G401 (cell line): Measurements from ENCODE around the gene HOXA1. TPM values are rescaled to one million over a fixed set of nuclear protein-coding genes. Genes with fewer than 3 reads are reported as not detected.

ENCODE experiments used
- DNase-seq: peaks from one replicate; pipeline ENCODE4 v3.0.0-alpha.2; 2015; ENCODE audit warnings: low spot score
- in situ Hi-C: cut with HindIII; loops from 2 replicates; pipeline ENCODE4 v1.10.0; 2016; ENCODE audit warnings: low sequenced_read_pairs, mixed read lengths
- total RNA-seq: library from RNA; depleted of rRNA; stranded (reverse); fragments of >200 nt; shearing (Covaris generic); gene quantifications from 2 replicates; pipeline ENCODE4 v1.2.3, GENCODE V29; 2014; rRNA removed

Gene HOXA1
- total RNA-seq = 11.8 and 15.5 TPM in 2 replicates

- in situ Hi-C loops = no loop called here
- peak; percentile 44 for DNase-seq
Measured at GRCh38 chr7:27095897-27096767, at the start of gene HOXA1. Gene HOXA1 (minus strand): TSS chr7:27096000. CDS start chr7:27095912, 88 bp downstream.

GRCh38 chr7:27145165-27145913 lies 49.5 kb upstream of the HOXA1 start:
- in situ Hi-C loops = no loop called here
- no peak for DNase-seq

DNA sequence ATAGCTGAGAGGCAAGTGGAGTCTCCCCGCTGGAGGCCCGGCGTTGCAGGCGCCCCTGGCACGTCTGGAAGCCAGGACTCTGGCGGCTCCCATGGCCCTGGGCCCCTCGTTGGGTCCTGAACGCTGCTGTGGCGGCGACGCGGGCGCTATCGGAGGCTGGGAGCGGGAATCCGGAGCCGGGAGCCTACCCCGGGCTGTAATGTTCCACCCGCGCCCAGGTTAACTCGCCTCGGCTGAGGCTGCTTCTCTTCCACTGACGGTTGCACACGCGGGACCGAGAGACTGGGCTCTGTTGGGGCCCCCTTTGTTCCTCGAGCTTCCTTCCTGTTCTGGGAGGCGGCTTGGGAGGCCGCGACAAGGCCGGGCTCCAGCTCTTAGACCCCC lies 49.0 kb upstream of the HOXA1 start:
- in situ Hi-C loops = no loop called here
- DNase-seq = no peak

GRCh38 chr7:27143950-27144780 lies 48.4 kb upstream of the HOXA1 start:
- DNase-seq = no peak
- in situ Hi-C loops = no loop called here

GRCh38 chr7:27143023-27143949 lies 47.5 kb upstream of the HOXA1 start, which contains the start of gene HOXA5:
Gene HOXA5 (minus strand): TSS chr7:27143681. CDS start chr7:27143607, 74 bp downstream.
- no peak for DNase-seq
- in situ Hi-C loops = no loop called here

DNA sequence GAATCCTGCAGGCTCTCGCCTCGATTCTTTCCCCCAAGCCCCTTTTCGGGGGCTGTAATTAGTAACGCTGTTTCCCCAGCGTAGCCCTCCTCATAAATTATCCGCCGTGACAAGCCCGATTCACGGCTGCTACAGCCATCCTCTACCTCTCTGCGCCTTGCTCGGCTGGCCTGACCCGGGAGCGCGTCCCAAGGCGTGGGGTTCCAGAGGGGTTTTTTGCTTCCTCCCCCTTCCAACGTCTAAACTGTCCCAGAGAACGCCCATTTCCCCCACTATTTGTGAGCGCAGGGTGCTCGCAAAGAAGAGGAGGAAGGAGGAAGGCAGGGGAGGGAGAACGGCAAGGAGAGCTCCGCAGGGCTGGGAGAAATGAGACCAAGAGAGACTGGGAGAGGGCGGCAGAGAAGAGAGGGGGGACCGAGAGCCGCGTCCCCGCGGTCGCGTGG lies 46.8 kb upstream of the HOXA1 start:
- in situ Hi-C loops = no loop called here
- DNase-seq = no peak

DNA sequence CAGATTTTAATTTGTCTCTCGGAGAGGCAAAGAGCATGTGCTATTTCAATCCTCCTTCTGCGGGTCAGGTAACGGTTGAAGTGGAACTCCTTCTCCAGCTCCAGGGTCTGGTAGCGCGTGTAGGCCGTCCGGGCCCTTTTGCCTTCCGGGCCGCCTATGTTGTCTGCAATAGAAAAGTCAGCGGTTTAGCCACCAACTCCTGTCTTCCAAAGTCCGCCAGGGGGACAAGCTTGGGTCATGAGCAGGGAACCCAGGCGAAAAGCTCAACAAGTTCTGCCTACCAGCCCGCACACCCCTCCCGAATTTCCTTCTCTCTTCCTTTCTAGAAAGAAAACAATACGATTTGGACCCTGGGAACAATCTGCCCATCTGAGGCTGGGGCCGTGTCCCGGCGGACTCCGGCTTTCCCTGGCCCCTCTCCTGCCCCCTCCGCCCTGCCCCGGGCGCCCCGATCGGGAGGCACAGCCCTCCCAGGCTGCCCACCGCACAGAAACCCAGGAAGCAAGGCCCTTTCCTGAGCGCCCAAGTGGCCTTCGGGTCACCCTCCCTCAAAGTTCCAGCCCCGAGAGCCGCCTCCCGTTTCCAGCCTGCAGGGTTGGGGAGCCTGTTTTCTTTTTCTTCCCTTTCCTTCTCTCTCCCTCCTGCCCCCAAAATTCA lies 46.3 kb upstream of the HOXA1 start:
- no peak for DNase-seq
- in situ Hi-C loops = no loop called here

DNA sequence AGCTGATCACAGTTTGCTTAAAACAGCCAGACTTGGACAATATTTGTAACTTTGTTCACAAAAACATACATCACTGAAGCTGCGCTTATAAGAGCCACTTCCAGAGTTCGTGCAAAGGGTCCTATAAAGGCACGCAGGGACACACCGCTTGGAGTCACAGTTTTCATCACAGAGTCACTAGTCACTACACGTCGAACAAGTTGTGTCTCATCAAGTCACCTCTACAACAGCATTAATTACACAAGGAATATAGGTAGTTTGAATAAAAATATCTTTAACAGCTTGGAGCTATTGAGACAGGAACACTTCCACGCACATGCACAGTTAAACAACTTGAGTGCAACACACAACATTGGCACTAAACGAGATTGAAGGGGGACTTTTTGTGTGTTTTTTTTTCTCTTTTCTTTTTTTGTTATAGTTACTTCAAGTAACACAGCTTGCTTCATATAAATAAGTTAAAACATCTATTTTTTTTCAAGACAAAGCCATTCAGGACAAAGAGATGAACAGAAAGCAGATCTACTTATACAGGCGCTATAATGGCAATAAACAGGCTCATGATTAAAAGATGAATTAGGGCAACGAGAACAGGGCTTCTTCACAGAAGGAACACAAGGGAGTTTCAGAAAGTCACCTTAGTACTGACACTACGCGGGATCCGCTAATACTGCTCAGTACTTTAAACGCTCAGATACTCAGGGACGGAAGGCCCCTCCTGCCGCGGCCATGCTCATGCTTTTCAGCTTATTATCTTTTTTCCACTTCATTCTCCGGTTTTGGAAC lies 45.5 kb upstream of the HOXA1 start:
- DNase-seq = no peak
- in situ Hi-C loops = no loop called here

DNA sequence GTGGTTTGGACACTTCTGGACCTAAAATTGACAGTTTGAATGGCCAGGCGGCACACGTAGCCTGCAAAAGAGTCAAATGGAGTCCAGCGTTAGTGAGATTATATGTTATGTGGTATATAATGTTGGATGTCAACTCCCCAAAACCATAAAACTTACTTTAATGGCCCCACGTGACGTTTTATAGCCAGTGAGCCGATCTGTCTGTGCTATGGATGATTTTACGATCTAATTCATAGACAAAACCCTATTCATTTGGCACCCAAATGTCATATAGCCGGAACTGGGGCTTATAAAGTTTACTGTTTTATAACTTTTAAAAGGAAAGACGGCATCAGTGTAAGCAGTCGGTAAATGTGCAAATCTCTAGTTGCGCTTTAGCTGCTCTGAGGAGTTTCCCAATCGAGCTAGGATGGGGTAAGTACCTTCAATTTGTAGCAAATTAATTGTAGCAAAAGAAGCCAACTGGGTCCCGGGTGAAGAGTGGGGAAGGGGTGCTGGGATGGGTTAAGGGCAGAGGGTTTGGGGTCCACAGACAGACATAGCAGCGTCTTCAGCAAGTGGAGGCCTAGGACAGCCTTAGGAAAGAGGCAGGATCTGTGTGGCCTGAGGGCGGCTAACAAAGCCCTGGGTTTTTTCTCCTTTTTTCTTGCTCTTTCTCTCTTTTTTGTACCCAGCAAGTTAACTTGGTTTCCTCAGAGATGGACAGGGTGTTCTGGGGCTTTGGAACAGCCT lies 44.5 kb upstream of the HOXA1 start:
- no peak for DNase-seq
- in situ Hi-C loops = no loop called here

DNA sequence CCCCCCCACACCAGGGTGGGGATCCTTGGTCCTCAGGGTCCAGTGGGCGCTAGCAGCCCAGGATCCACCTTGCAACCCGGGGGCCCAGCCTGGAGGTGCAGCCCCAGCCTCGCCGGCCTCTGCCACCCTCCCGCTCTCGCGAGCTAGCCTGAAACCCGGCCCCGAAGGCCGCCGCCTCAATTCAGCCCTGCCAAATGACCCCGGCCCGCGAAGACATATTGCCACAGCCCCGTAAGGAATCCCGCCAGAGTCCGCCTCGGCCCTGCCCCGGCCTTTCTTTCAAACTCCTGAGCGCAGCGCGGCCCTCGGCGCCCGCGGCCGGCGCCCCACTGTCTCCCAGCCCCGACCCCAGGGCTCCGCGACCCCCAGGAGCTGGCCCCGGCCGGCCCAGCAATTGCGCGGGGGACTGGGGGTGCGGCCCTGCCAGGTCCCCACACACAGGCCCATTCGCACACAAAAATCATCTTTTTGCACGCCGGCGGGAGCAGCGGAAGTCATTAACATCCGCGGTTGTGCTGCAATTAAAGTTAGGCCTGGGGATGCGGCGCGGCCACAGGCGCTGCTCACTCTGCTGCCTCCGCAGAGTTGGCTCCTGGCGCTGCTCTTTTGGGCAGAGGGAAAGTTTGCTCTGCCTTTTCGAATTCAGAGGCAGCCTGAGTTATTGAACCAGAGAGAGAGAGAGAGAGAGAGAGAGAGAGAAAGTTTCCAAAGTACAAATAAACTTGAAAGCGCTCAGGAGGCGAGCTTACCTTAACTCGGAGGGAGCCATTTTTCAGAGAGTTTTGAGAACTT lies 43.7 kb upstream of the HOXA1 start:
- DNase-seq = no peak
- in situ Hi-C loops = no loop called here

DNA sequence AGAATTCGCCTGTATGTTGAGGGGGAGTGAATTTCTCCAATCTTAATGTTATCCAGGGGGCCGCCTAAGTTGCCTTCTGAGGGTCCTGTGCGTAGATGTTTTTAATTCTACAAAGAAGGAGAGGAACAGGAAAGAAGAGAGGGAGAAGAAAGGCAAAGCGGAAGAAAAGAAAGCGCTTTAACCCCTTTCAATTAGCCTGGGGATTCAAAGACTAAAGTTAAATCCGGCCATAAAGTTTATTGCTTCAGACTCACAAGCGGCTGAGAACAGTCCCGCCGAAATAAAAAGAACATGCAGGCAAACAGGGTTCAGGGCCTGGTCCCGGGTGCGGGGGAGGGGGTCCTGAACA lies 43.2 kb upstream of the HOXA1 start:
- in situ Hi-C loops = no loop called here

GRCh38 chr7:27138472-27138871 lies 42.7 kb upstream of the HOXA1 start:
- in situ Hi-C loops = no loop called here
- no peak for DNase-seq

More for the DNA sequence above, 43.2 kb upstream of the HOXA1 start:
- no peak for DNase-seq

GRCh38 chr7:27137640-27138315 lies 42.0 kb upstream of the HOXA1 start:
- no peak for DNase-seq
- in situ Hi-C loops = no loop called here

- in situ Hi-C loops = no loop called here
Measured at GRCh38 chr7:27134392-27134791, 38.6 kb upstream of the HOXA1 start.

More at GRCh38 chr7:27134392-27134791, 38.6 kb upstream of the HOXA1 start:
- no peak for DNase-seq
